ENCODE data around the gene CASP7. TPM values are rescaled to one million over a fixed set of nuclear protein-coding genes. Genes with fewer than 3 reads are reported as not detected.
"Not testable (repeated sequence)": the region's sequence is repeated elsewhere in the genome, so short reads cannot be mapped to it uniquely, and the experiment has no call there.

CASP7 gene
- total RNA-seq, 4 donors from 2014 or later, result 47.9 to 144 (median 103) TPM

GRCh38 chr10:113651021-113651420 lies 28.7 kb upstream of the CASP7 start:
- no peak for TF ChIP-seq POLR2A (IDR thresholded peaks at IDR 0.05)
- TF ChIP-seq CTCF (IDR thresholded peaks at IDR 0.05), result no peak
- no peaks in the 10 kb centered on the region for H3K4me1 ChIP-seq

GRCh38 chr10:113651898-113652297 lies 27.8 kb upstream of the CASP7 start:
- Histone ChIP-seq H3K9me3 (no peaks in the 10 kb centered on the region), H3K27me3 (no peaks in the 10 kb centered on the region), H3K36me3 (no peaks in the 10 kb centered on the region), H3K27ac (no peak overlapping the region), H3K4me1 (no peaks in the 10 kb centered on the region), H3K4me3 (no peak overlapping the region)
- no peak for DNase-seq
- TF ChIP-seq POLR2A (IDR thresholded peaks at IDR 0.05) (no peak), CTCF (IDR thresholded peaks at IDR 0.05) (no peak)

More at GRCh38 chr10:113651021-113651420, 28.7 kb upstream of the CASP7 start:
- Histone ChIP-seq H3K4me3 (no peak overlapping the region), H3K27me3 (no peaks in the 10 kb centered on the region), H3K9me3 (no peaks in the 10 kb centered on the region), H3K27ac (no peak overlapping the region), H3K36me3 (no peaks in the 10 kb centered on the region)
- DNase-seq, result no peak

GRCh38 chr10:113652456-113652855 lies 27.3 kb upstream of the CASP7 start:
- H3K27ac ChIP-seq, H3K27me3 ChIP-seq, H3K4me3 ChIP-seq, H3K9me3 ChIP-seq, H3K36me3 ChIP-seq, DNase-seq, H3K4me1 ChIP-seq: not testable (repeated sequence)

- no peak overlapping the region for H3K27ac ChIP-seq
- no peaks in the 10 kb centered on the region for H3K9me3 ChIP-seq
- TF ChIP-seq CTCF (IDR thresholded peaks at IDR 0.05) (no peak), POLR2A (IDR thresholded peaks at IDR 0.05) (no peak)
- H3K4me3 ChIP-seq, result no peak overlapping the region
- H3K4me1 ChIP-seq, result no peaks in the 10 kb centered on the region
- H3K27me3 ChIP-seq, result no peaks in the 10 kb centered on the region
- H3K36me3 ChIP-seq, result no peaks in the 10 kb centered on the region
- DNase-seq, result no peak
Observed at GRCh38 chr10:113656896-113657295, 22.8 kb upstream of the CASP7 start.

GRCh38 chr10:113657544-113657943 lies 22.2 kb upstream of the CASP7 start:
- Histone ChIP-seq H3K36me3 (no peaks in the 10 kb centered on the region), H3K27ac (no peak overlapping the region), H3K27me3 (no peaks in the 10 kb centered on the region), H3K4me1 (no peaks in the 10 kb centered on the region), H3K4me3 (no peak overlapping the region), H3K9me3 (no peaks in the 10 kb centered on the region)
- DNase-seq, result no peak
- TF ChIP-seq CTCF (IDR thresholded peaks at IDR 0.05) (no peak), POLR2A (IDR thresholded peaks at IDR 0.05) (no peak)

- Histone ChIP-seq H3K4me3 (no peak overlapping the region), H3K27ac (no peak overlapping the region), H3K4me1 (no peaks in the 10 kb centered on the region), H3K27me3 (no peaks in the 10 kb centered on the region), H3K36me3 (no peaks in the 10 kb centered on the region), H3K9me3 (no peaks in the 10 kb centered on the region)
- DNase-seq, result no peak
- TF ChIP-seq CTCF (IDR thresholded peaks at IDR 0.05), result no peak
- no peak for TF ChIP-seq POLR2A (IDR thresholded peaks at IDR 0.05)
Observed at GRCh38 chr10:113661332-113661731, 18.4 kb upstream of the CASP7 start.

Measured in Peyer's patch (tissue), 4 donors.